WTC11 (cell line): Measurements from ENCODE around the gene CCSER1. TPM values are rescaled to one million over a fixed set of nuclear protein-coding genes. Genes with fewer than 3 reads are reported as not detected.

Source experiments
- ATAC-seq: fragments of 200-7000 bp; cut with Tn5 transposase; 2 replicates; pipeline ENCODE4 v1.10.0; 2021; ENCODE audit warnings: mild to moderate bottlenecking, moderate library complexity
- CTCF ChIA-PET: fragments of 300-600 bp; sonication (Branson Sonifier 250); formaldehyde crosslinking; loops from one replicate; lab custom pipeline; 2021; ENCODE audit warnings: antibody characterized with exemption; lab: Charles Lee
- POLR2A ChIA-PET: fragments of 350-600 bp; sonication (Branson Sonifier 250); formaldehyde crosslinking; loops from one replicate; lab custom pipeline; 2021; ENCODE audit warnings: antibody characterized with exemption; lab: Charles Lee
- DNase-seq: peaks from one replicate; pipeline ENCODE4 v3.0.0; 2021; ENCODE audit warnings: low spot score
- H3K27ac Mint-ChIP-seq: 2 replicates; pipeline ENCODE4 v1.8.0; 2021; ENCODE audit warnings: mixed read lengths
- H3K27me3 Mint-ChIP-seq: 2 replicates; pipeline ENCODE4 v1.8.0; 2021; ENCODE audit warnings: low read depth, mild to moderate bottlenecking, moderate library complexity, mixed read lengths
- H3K36me3 Mint-ChIP-seq: 2 replicates; pipeline ENCODE4 v1.8.0; 2021; ENCODE audit warnings: mixed read lengths
- H3K4me1 Mint-ChIP-seq: 2 replicates; pipeline ENCODE4 v1.8.0; 2022; ENCODE audit warnings: mixed read lengths
- H3K4me3 Mint-ChIP-seq: 2 replicates; pipeline ENCODE4 v1.8.0; 2021; ENCODE audit warnings: mild to moderate bottlenecking, moderate library complexity, mixed read lengths
- H3K9me3 Mint-ChIP-seq: 2 replicates; pipeline ENCODE4 v1.8.0; 2021; ENCODE audit warnings: mixed read lengths
- ATF6 ChIP-seq: sonication (generic); formaldehyde crosslinking; IDR thresholded peaks from 2 replicates; pipeline ENCODE4 v1.8.1; 2023; ENCODE audit warnings: mild to moderate bottlenecking, missing genetic modification reagents
- CDX4 ChIP-seq: fragments of 250-450 bp; sonication (Bioruptor Pico); IDR thresholded peaks from 2 replicates; pipeline ENCODE4 v1.9.0; 2021; ENCODE audit warnings: moderate library complexity, mild to moderate bottlenecking, inconsistent platforms, borderline replicate concordance
- E2F4 ChIP-seq: sonication (generic); formaldehyde crosslinking; IDR thresholded peaks from 2 replicates; pipeline ENCODE4 v1.8.1; 2022; ENCODE audit warnings: low read depth, mild to moderate bottlenecking, moderate library complexity, missing genetic modification reagents, borderline replicate concordance
- FOXP4 ChIP-seq: sonication (generic); formaldehyde crosslinking; IDR thresholded peaks from 2 replicates; pipeline ENCODE4 v1.8.0; 2022; ENCODE audit warnings: mild to moderate bottlenecking, missing genetic modification reagents
- HMGA2 ChIP-seq: fragments of 250-450 bp; sonication (Bioruptor Pico); IDR thresholded peaks from 2 replicates; pipeline ENCODE4 v1.4.0; 2021; ENCODE audit warnings: mild to moderate bottlenecking, moderate library complexity
- JUN ChIP-seq: sonication (generic); formaldehyde crosslinking; IDR thresholded peaks from 2 replicates; pipeline ENCODE4 v1.8.0; 2023; ENCODE audit warnings: mild to moderate bottlenecking, missing genetic modification reagents
- NR2C2 ChIP-seq: sonication (generic); formaldehyde crosslinking; IDR thresholded peaks from 2 replicates; pipeline ENCODE4 v1.8.0; 2022; ENCODE audit warnings: mild to moderate bottlenecking, missing genetic modification reagents
- OVOL2 ChIP-seq: fragments of 250-450 bp; sonication (Bioruptor Pico); IDR thresholded peaks from 2 replicates; pipeline ENCODE4 v1.9.0; 2021; ENCODE audit warnings: mild to moderate bottlenecking, borderline replicate concordance
- PRDM15 ChIP-seq: sonication (generic); formaldehyde crosslinking; IDR thresholded peaks from 2 replicates; pipeline ENCODE4 v1.8.0; 2022; ENCODE audit warnings: missing genetic modification reagents
- PREB ChIP-seq: sonication (generic); formaldehyde crosslinking; IDR thresholded peaks from 2 replicates; pipeline ENCODE4 v1.8.1; 2022; ENCODE audit warnings: mild to moderate bottlenecking, missing genetic modification reagents, moderate library complexity, borderline replicate concordance
- TCF7 ChIP-seq: sonication (generic); formaldehyde crosslinking; IDR thresholded peaks from 2 replicates; pipeline ENCODE4 v1.8.0; 2022; ENCODE audit warnings: mild to moderate bottlenecking, low read depth, missing genetic modification reagents, moderate library complexity
- USF1 ChIP-seq: sonication (generic); formaldehyde crosslinking; IDR thresholded peaks from 2 replicates; pipeline ENCODE4 v1.8.0; 2022; ENCODE audit warnings: mild to moderate bottlenecking, missing genetic modification reagents
- ZMAT4 ChIP-seq: fragments of 250-450 bp; sonication (Bioruptor Pico); IDR thresholded peaks from 2 replicates; pipeline ENCODE4 v1.9.0; 2021; ENCODE audit warnings: mild to moderate bottlenecking
- ZNF219 ChIP-seq: sonication (generic); formaldehyde crosslinking; IDR thresholded peaks from 2 replicates; pipeline ENCODE4 v1.8.0; 2023; ENCODE audit warnings: missing genetic modification reagents, mild to moderate bottlenecking, borderline replicate concordance
- ZNF512 ChIP-seq: sonication (generic); formaldehyde crosslinking; IDR thresholded peaks from 2 replicates; pipeline ENCODE4 v1.8.1; 2022; ENCODE audit warnings: missing genetic modification reagents, borderline replicate concordance
- total RNA-seq: library from RNA; stranded (reverse); gene quantifications from 3 replicates; pipeline ENCODE4 v1.2.3, GENCODE V29; 2021

The CCSER1 gene
- total RNA-seq, 1 experiment from 2014 or later = 0.87 TPM

- TF ChIP-seq ZMAT4 (CRISPR knock-in tag) (no peak), PRDM15 (CRISPR knock-in tag) (no peak), FOXP4 (no peak), CDX4 (CRISPR knock-in tag) (no peak), ZNF512 (no peak), TCF7 (CRISPR knock-in tag) (no peak), ATF6 (CRISPR knock-in tag) (no peak), JUN (CRISPR knock-in tag) (no peak)
- TF ChIP-seq, all 79 proteins: peak for 0
Observed at GRCh38 chr4:90660672-90661071, 533.5 kb downstream of the CCSER1 start (continued).

- Mint-ChIP-seq H3K4me3 (no peak overlapping the region), H3K36me3 (no peaks in the 10 kb centered on the region), H3K27ac (no peak overlapping the region), H3K27me3 (no peaks in the 10 kb centered on the region), H3K9me3 (peaks cover 31% of the 10 kb centered on the region), H3K4me1 (no peaks in the 10 kb centered on the region)
- no peak for DNase-seq
- TF ChIP-seq E2F4 (CRISPR knock-in tag) = no peak
- no peak for TF ChIP-seq NR2C2 (CRISPR knock-in tag)
- TF ChIP-seq ZNF219 (CRISPR knock-in tag) = no peak
- TF ChIP-seq USF1 (CRISPR knock-in tag) = no peak
- no peak for TF ChIP-seq HMGA2 (CRISPR knock-in tag)
- TF ChIP-seq ZMAT4 (CRISPR knock-in tag) = no peak
- no peak for TF ChIP-seq PREB (CRISPR knock-in tag)
- no peak for TF ChIP-seq OVOL2
- POLR2A ChIA-PET = no interaction called here
- CTCF ChIA-PET = no interaction called here
- ATAC-seq = no peak
Observed at GRCh38 chr4:90670183-90670582, 543.0 kb downstream of the CCSER1 start.
